HepG2 (cell line): ENCODE measurements around the gene GRIN3B. TPM values are rescaled to one million over a fixed set of nuclear protein-coding genes. Genes with fewer than 3 reads are reported as not detected.

Experiments
- HNF4A ChIP-seq: sonication (generic); formaldehyde crosslinking; IDR thresholded peaks from 2 replicates; pipeline ENCODE4 v1.4.0; 2020; ENCODE audit warnings: missing genetic modification reagents
- NFKB2 ChIP-seq: sonication (generic); formaldehyde crosslinking; IDR thresholded peaks from 2 replicates; pipeline ENCODE4 v1.4.0; 2020; ENCODE audit warnings: missing genetic modification reagents, borderline replicate concordance
- NR2C2 ChIP-seq: sonication (generic); formaldehyde crosslinking; IDR thresholded peaks from 2 replicates; pipeline ENCODE4 v1.4.0; 2020; ENCODE audit warnings: missing genetic modification reagents, mild to moderate bottlenecking, moderate library complexity, borderline replicate concordance
- NR2F6 ChIP-seq, 2 experiments: IDR thresholded peaks; 2 replicates each; pipeline ENCODE4 v1.6.1; 2016; ENCODE audit warnings: antibody characterized with exemption in 1 of 2, mild to moderate bottlenecking in 1 of 2
- RBM22 ChIP-seq: fragments of 200-400 bp; formaldehyde crosslinking; optimal IDR thresholded peaks from 2 replicates; pipeline ENCODE3; 2017; ENCODE audit warnings: mild to moderate bottlenecking, low read length, moderate library complexity
- SALL1 ChIP-seq: sonication (generic); formaldehyde crosslinking; IDR thresholded peaks from 2 replicates; pipeline ENCODE4 v1.8.0; 2022; ENCODE audit warnings: mild to moderate bottlenecking, missing genetic modification reagents
- SAP130 ChIP-seq: IDR thresholded peaks from 2 replicates; pipeline ENCODE4 v1.6.1; 2016; ENCODE audit warnings: low read depth
- SNAI1 ChIP-seq: sonication (generic); formaldehyde crosslinking; IDR thresholded peaks from 2 replicates; pipeline ENCODE4 v1.5.0; 2020; ENCODE audit warnings: mild to moderate bottlenecking, missing genetic modification reagents, borderline replicate concordance
- ZFX ChIP-seq: sonication (generic); formaldehyde crosslinking; IDR thresholded peaks from 2 replicates; pipeline ENCODE4 v1.4.0; 2020; ENCODE audit warnings: mild to moderate bottlenecking, low read depth, missing genetic modification reagents, moderate library complexity
- ZNF335 ChIP-seq: sonication (generic); formaldehyde crosslinking; IDR thresholded peaks from 2 replicates; pipeline ENCODE4 v1.4.0; 2020; ENCODE audit warnings: missing genetic modification reagents
- ZNF34 ChIP-seq: sonication (generic); formaldehyde crosslinking; IDR thresholded peaks from 2 replicates; pipeline ENCODE4 v1.4.0; 2020; ENCODE audit warnings: mild to moderate bottlenecking, missing genetic modification reagents, borderline replicate concordance
- ZNF432 ChIP-seq: sonication (generic); formaldehyde crosslinking; IDR thresholded peaks from 2 replicates; pipeline ENCODE4 v1.5.0; 2020; ENCODE audit warnings: missing genetic modification reagents, mild to moderate bottlenecking, borderline replicate concordance
- ZNF607 ChIP-seq: sonication (generic); formaldehyde crosslinking; IDR thresholded peaks from 2 replicates; pipeline ENCODE4 v1.5.1; 2020; ENCODE audit warnings: missing genetic modification reagents, mild to moderate bottlenecking, borderline replicate concordance
- ZNF616 ChIP-seq: sonication (generic); formaldehyde crosslinking; IDR thresholded peaks from 2 replicates; pipeline ENCODE4 v1.5.0; 2020; ENCODE audit warnings: low read depth, mild to moderate bottlenecking, missing genetic modification reagents
- ZSCAN21 ChIP-seq: sonication (generic); formaldehyde crosslinking; IDR thresholded peaks from 2 replicates; pipeline ENCODE4 v1.8.0; 2022; ENCODE audit warnings: mild to moderate bottlenecking, missing genetic modification reagents, moderate library complexity, borderline replicate concordance
- polyA plus RNA-seq, 8 experiments: library from polyadenylated mRNA; depleted of rRNA in 3 of 8; stranded (reverse) in 7 of 8; unstranded in 1 of 8; fragments of >200 nt; fragmentation: Illumina TruSeq in 4 of 8; extraction: Trizol in 4 of 8; gene quantifications; 2 replicates each; pipeline versions ENCODE4 v1.2.1 to v1.2.3, GENCODE V29; 2011 to 2016; ENCODE audit warnings: low read depth in 4 of 8, missing spikeins in 1 of 8, mixed read lengths in 1 of 8; ENCODE audit not compliant: insufficient read depth in 1 of 8
- total RNA-seq, 5 experiments: library from RNA; depleted of rRNA; stranded (reverse); fragments of >200 nt; fragmentation: Illumina TruSeq; extraction: Trizol; gene quantifications; 2 replicates each; pipeline ENCODE4 v1.2.3, GENCODE V29; 2016; ENCODE audit warnings: low read depth in 1 of 5
- TF ChIP-seq, protein P1 (sequence below): sonication (generic); formaldehyde crosslinking; IDR thresholded peaks from 2 replicates; pipeline ENCODE4 v1.5.0; 2020; ENCODE audit warnings: mild to moderate bottlenecking, missing genetic modification reagents, borderline replicate concordance
- TF ChIP-seq, protein P2 (sequence below): sonication (generic); formaldehyde crosslinking; IDR thresholded peaks from 2 replicates; pipeline ENCODE4 v1.4.0; 2020; ENCODE audit warnings: mild to moderate bottlenecking, missing genetic modification reagents
- TF ChIP-seq, protein P3 (sequence below): sonication (generic); formaldehyde crosslinking; IDR thresholded peaks from 2 replicates; pipeline ENCODE4 v1.5.0; 2020; ENCODE audit warnings: mild to moderate bottlenecking, missing genetic modification reagents

The GRIN3B gene
- total and polyA plus RNA-seq, 2 of the 13 experiments (the other 11 are each of a cell fraction or from before 2014, with no cell fraction given), result 0.07 to 0.20 TPM

DNA sequence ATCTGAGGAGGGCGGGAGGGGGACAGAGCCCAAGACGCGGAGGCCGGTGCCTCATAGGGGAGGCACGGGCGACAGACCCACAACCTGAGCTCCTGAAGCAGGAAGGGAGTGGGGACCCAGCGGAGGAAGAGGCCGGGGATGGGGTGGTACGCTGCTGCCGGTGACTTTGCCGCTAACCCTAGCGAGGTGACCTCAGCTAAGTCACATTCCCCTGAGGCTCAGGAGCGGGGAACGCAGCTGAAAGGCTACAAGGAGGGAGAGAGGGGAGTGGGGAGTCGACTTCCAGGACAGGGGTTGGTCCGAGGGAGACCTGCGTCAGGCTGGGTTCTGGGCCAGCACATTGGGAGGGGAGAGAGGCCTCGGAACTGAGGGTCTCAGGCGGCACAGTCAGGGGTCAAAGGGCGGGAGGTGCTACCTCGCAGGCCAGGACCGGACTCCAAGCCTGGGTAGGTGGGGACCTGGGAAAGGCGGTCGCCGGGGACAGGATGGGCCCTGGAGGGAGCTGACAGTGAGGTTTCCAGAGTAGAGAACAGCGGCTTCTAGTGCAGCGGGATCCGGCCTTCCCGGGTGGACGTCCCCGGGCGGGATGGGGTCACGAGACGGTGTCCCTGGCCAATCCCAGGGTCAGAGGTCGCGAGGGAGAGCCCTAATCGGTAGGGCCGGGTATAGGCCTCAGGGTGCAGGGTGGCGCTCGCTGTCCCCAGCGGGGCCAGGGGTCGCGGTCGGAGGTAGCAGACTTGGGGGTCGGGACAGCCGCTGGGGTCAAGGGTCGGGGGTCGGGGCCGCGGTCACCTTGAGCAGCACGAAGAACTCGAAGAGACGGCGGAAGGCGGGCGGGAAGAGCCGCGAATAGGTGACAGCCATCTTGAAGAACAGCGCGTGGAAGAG, 20.0 kb downstream of the GRIN3B start (continued):
- TF ChIP-seq, protein P1, sequence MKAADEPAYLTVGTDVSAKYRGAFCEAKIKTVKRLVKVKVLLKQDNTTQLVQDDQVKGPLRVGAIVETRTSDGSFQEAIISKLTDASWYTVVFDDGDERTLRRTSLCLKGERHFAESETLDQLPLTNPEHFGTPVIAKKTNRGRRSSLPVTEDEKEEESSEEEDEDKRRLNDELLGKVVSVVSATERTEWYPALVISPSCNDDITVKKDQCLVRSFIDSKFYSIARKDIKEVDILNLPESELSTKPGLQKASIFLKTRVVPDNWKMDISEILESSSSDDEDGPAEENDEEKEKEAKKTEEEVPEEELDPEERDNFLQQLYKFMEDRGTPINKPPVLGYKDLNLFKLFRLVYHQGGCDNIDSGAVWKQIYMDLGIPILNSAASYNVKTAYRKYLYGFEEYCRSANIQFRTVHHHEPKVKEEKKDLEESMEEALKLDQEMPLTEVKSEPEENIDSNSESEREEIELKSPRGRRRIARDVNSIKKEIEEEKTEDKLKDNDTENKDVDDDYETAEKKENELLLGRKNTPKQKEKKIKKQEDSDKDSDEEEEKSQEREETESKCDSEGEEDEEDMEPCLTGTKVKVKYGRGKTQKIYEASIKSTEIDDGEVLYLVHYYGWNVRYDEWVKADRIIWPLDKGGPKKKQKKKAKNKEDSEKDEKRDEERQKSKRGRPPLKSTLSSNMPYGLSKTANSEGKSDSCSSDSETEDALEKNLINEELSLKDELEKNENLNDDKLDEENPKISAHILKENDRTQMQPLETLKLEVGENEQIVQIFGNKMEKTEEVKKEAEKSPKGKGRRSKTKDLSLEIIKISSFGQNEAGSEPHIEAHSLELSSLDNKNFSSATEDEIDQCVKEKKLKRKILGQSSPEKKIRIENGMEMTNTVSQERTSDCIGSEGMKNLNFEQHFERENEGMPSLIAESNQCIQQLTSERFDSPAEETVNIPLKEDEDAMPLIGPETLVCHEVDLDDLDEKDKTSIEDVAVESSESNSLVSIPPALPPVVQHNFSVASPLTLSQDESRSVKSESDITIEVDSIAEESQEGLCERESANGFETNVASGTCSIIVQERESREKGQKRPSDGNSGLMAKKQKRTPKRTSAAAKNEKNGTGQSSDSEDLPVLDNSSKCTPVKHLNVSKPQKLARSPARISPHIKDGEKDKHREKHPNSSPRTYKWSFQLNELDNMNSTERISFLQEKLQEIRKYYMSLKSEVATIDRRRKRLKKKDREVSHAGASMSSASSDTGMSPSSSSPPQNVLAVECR, result 0 out of 2 replicates have a peak, but pooled peaks have one; percentile 4
- TF ChIP-seq, protein P2, sequence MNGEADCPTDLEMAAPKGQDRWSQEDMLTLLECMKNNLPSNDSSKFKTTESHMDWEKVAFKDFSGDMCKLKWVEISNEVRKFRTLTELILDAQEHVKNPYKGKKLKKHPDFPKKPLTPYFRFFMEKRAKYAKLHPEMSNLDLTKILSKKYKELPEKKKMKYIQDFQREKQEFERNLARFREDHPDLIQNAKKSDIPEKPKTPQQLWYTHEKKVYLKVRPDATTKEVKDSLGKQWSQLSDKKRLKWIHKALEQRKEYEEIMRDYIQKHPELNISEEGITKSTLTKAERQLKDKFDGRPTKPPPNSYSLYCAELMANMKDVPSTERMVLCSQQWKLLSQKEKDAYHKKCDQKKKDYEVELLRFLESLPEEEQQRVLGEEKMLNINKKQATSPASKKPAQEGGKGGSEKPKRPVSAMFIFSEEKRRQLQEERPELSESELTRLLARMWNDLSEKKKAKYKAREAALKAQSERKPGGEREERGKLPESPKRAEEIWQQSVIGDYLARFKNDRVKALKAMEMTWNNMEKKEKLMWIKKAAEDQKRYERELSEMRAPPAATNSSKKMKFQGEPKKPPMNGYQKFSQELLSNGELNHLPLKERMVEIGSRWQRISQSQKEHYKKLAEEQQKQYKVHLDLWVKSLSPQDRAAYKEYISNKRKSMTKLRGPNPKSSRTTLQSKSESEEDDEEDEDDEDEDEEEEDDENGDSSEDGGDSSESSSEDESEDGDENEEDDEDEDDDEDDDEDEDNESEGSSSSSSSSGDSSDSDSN (CRISPR knock-in tag), result no peak
- peak; percentile 76 for TF ChIP-seq NR2C2 (CRISPR knock-in tag)
- no peak for TF ChIP-seq SNAI1 (CRISPR knock-in tag)
- TF ChIP-seq NFKB2 (CRISPR knock-in tag), result 0 out of 2 replicates have a peak, but pooled peaks have one; percentile 23
- TF ChIP-seq ZSCAN21 (CRISPR knock-in tag), result peak; percentile 41; the same call in 1 of the 2 replicates
- peak; percentile 21; the same call in 1 of the 2 replicates for TF ChIP-seq HNF4A (CRISPR knock-in tag)
- TF ChIP-seq ZNF34 (CRISPR knock-in tag), result 0 out of 2 replicates have a peak, but pooled peaks have one; percentile 6
- peak; percentile 44 for TF ChIP-seq RBM22
- peak; percentile 62; the same call in 1 of the 2 replicates for TF ChIP-seq NR2F6 (IDR thresholded peaks at IDR 0.05)
- peak; percentile 65 for TF ChIP-seq NR2F6 (CRISPR knock-in tag; IDR thresholded peaks at IDR 0.05)
- TF ChIP-seq ZNF607 (CRISPR knock-in tag), result peak; percentile 26; the same call in 1 of the 2 replicates
- 0 out of 2 replicates have a peak, but pooled peaks have one; percentile 25 for TF ChIP-seq ZNF432
- peak; percentile 52 for TF ChIP-seq SAP130
- TF ChIP-seq SALL1 (CRISPR knock-in tag), result peak; percentile 20; the same call in 1 of the 2 replicates
- 0 out of 2 replicates have a peak, but pooled peaks have one; percentile 11 for TF ChIP-seq ZNF616 (CRISPR knock-in tag)
- TF ChIP-seq, protein P3, sequence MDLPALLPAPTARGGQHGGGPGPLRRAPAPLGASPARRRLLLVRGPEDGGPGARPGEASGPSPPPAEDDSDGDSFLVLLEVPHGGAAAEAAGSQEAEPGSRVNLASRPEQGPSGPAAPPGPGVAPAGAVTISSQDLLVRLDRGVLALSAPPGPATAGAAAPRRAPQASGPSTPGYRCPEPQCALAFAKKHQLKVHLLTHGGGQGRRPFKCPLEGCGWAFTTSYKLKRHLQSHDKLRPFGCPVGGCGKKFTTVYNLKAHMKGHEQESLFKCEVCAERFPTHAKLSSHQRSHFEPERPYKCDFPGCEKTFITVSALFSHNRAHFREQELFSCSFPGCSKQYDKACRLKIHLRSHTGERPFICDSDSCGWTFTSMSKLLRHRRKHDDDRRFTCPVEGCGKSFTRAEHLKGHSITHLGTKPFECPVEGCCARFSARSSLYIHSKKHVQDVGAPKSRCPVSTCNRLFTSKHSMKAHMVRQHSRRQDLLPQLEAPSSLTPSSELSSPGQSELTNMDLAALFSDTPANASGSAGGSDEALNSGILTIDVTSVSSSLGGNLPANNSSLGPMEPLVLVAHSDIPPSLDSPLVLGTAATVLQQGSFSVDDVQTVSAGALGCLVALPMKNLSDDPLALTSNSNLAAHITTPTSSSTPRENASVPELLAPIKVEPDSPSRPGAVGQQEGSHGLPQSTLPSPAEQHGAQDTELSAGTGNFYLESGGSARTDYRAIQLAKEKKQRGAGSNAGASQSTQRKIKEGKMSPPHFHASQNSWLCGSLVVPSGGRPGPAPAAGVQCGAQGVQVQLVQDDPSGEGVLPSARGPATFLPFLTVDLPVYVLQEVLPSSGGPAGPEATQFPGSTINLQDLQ, result 0 out of 2 replicates have a peak, but pooled peaks have one; percentile 50
- TF ChIP-seq ZFX (CRISPR knock-in tag), result peak; percentile 54
- no peak for TF ChIP-seq ZNF335
